Adipocyte (in vitro differentiated cells): ENCODE data around the gene ZNF14.
"Not testable (repeated sequence)": the region's sequence is repeated elsewhere in the genome, so short reads cannot be mapped to it uniquely, and the experiment has no call there.

Experiments used
- DNase-seq: peaks from one replicate; pipeline ENCODE4 v3.0.0-alpha.2; 2015; ENCODE audit warnings: low read depth
- H3K27me3 ChIP-seq: replicated peaks from 2 replicates; pipeline ENCODE4 v1.7.0; 2013; ENCODE audit warnings: mild to moderate bottlenecking, low read length, moderate library complexity; ENCODE audit not compliant: control insufficient read depth, insufficient read depth
- H3K36me3 ChIP-seq: 2 replicates; pipeline ENCODE4 v1.7.0; 2013; ENCODE audit warnings: low read length, mild to moderate bottlenecking, moderate library complexity; ENCODE audit not compliant: control insufficient read depth, insufficient read depth, severe bottlenecking
- H3K4me1 ChIP-seq: 2 replicates; pipeline ENCODE4 v1.7.0; 2013; ENCODE audit warnings: mild to moderate bottlenecking, low read length, moderate library complexity; ENCODE audit not compliant: control insufficient read depth, insufficient read depth
- H3K4me3 ChIP-seq: 2 replicates; pipeline ENCODE4 v1.7.0; 2013; ENCODE audit warnings: mild to moderate bottlenecking, low read length, moderate library complexity
- H3K9ac ChIP-seq: 2 replicates; pipeline ENCODE4 v1.7.0; 2013; ENCODE audit warnings: mild to moderate bottlenecking, low read length, moderate library complexity
- H3K9me3 ChIP-seq: 2 replicates; pipeline ENCODE4 v1.7.0; 2013; ENCODE audit warnings: mild to moderate bottlenecking, low read length, moderate library complexity; ENCODE audit not compliant: control insufficient read depth

ZNF14 gene

DNA sequence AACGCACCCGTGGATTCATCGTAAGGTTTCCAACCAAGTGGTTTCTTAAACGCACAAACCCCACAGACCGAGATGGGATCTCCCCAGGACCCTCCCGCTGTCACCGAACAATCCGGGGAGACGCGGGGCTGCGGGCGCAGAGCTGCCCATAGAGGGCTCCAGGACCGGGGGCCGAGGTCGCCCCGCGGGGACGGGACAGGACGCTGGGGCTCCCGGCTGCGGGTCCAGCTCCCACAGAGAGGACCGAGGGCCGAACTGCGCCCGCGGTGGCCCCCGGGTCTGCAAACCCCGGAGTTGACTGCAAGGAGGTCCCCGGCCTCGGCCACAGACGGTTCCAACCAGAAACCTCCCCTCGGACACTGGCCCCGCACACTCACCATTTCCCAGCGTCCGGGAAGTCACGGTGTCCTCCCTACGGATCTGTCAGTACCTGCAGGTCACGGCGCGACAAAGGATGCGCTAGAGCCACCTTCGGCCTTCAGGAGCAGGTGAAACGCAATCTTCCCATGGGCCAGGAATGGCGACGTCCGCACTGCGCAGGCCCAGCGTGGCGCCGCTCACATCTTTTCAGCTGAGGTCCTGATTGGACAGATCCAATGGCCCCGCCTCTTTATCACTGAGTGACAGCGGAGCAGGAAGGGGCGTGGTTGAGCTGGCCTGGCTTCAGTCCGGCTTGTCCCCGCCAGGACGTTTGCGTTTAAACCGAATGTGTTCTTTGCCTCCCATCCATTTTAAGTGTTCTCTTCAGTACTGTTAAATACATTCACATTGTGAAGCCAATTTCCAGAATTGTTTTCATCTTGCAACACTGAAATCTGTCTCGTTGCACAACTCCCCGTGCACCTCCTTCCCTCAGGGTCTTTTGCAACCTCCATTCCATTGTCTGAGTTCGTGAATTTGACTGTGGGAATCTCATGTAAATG, at the start of gene ZNF14:
ZNF14 (minus strand) TSS at position 534 of the 923 bp plus-strand sequence; CDS start at position 380, 154 bp downstream.
- H3K27me3 ChIP-seq = no peaks in the 10 kb centered on the region
- DNase-seq = peak; percentile 97
- H3K4me3 ChIP-seq = peak within 1 kb of the TSS; percentile 93
- H3K4me1 ChIP-seq = peaks cover 4% of the 10 kb centered on the region
- peak within 1 kb of the TSS; percentile 89 for H3K9ac ChIP-seq
- peaks cover 23% of the 10 kb centered on the region for H3K9me3 ChIP-seq
- peaks cover under 1% of the 10 kb centered on the region for H3K36me3 ChIP-seq

- not testable (repeated sequence) for H3K9me3 ChIP-seq, H3K27me3 ChIP-seq, DNase-seq, H3K4me3 ChIP-seq, H3K9ac ChIP-seq, H3K4me1 ChIP-seq, H3K36me3 ChIP-seq
Observed at GRCh38 chr19:19781791-19782190, 48.9 kb upstream of the ZNF14 start.

DNA sequence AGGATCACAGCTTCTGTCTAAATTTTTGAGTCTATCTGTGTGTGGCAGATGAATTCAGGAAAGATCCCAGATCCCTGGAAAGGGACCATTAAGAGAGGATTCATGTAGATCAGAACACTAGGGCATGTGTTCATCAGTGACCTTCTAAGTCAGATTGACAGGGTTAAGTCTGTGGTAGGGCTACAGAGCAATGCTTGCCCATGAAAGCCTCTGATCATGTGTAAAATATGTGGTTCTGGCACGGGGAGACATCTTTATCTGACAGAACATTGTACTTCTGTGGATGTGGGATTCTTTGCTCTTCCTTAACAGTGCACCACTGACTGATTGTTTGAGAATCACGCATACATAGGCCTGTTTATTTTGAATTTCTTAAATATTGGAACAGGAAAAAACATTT, 45.8 kb upstream of the ZNF14 start:
- no peaks in the 10 kb centered on the region for H3K36me3 ChIP-seq
- no peak overlapping the region for H3K9ac ChIP-seq
- no peak overlapping the region for H3K4me3 ChIP-seq
- no peak for DNase-seq
- peaks cover 12% of the 10 kb centered on the region for H3K4me1 ChIP-seq
- H3K9me3 ChIP-seq = no peaks in the 10 kb centered on the region
- H3K27me3 ChIP-seq = no peaks in the 10 kb centered on the region

DNA sequence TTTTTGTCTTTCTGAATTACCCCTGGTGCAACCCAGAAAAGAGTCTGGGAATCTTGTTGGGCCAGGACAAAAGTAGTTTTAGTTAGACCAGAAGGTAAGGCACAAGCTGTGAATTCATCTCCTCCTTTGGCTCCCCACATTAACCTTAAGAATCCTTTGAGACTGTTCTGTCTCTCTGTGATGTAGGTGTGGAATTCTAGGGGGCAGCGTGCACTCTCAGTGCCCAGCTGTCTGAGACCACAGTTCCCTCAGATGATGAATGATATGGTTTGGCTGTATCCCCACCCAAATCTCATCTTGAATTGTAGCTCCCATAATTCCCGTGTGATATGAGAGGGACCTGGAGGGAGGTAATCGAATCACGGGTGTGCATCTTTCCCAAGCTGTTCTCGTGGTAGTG, 44.8 kb upstream of the ZNF14 start:
- DNase-seq = no peak
- Histone ChIP-seq H3K9me3 (no peaks in the 10 kb centered on the region), H3K9ac (no peak overlapping the region), H3K4me3 (peak overlapping the region; percentile 93), H3K4me1 (peaks cover 12% of the 10 kb centered on the region), H3K27me3 (no peaks in the 10 kb centered on the region), H3K36me3 (no peaks in the 10 kb centered on the region)

- Histone ChIP-seq H3K36me3 (no peaks in the 10 kb centered on the region), H3K9ac (peak overlapping the region; percentile 95), H3K4me3 (peak overlapping the region; percentile 93), H3K27me3 (no peaks in the 10 kb centered on the region), H3K9me3 (no peaks in the 10 kb centered on the region), H3K4me1 (peaks cover 12% of the 10 kb centered on the region)
- peak; percentile 98 for DNase-seq
Observed at GRCh38 chr19:19776206-19777008, 43.5 kb upstream of the ZNF14 start.

- DNase-seq = no peak
- Histone ChIP-seq H3K36me3 (no peaks in the 10 kb centered on the region), H3K27me3 (no peaks in the 10 kb centered on the region), H3K9me3 (no peaks in the 10 kb centered on the region), H3K4me3 (peak overlapping the region; percentile 93), H3K9ac (peak overlapping the region; percentile 95), H3K4me1 (peaks cover 12% of the 10 kb centered on the region)
Observed at GRCh38 chr19:19775891-19776205, 42.9 kb upstream of the ZNF14 start.

DNA sequence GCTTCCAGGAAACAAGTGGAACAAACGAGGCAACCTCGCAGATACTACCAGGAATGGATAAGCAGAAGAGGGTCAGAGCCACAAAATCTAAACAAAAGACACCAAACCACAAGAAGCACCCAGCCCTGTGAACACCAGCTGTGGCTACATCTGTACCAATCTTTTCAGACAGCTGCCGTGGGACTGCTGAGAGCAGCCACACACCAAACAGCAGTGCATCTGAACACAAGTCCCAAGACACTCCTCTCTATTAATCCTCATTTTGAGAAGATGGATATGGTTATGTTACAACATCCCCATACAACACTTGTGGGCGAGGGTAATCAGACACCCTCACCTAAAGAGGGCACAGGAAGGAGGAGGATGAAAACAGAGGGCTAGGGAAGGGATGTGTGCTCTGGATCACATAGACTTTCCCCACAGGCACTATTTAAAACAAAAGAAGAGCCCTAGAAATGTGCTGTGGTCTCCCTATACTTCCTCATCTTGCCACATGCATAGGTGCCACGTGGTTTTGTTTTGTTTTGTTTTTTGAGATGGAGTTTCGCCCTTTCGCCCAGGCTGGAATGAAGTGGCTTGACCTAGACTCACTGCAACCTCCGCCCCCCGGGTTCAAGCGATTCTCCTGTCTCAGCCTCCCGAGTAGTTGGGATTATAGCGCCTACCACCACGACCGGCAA, 41.6 kb upstream of the ZNF14 start:
- DNase-seq = no peak
- Histone ChIP-seq H3K4me1 (peaks cover 12% of the 10 kb centered on the region), H3K36me3 (no peaks in the 10 kb centered on the region), H3K27me3 (no peaks in the 10 kb centered on the region), H3K9me3 (no peaks in the 10 kb centered on the region), H3K4me3 (no peak overlapping the region), H3K9ac (no peak overlapping the region)

- not testable (repeated sequence) for DNase-seq, H3K4me1 ChIP-seq, H3K4me3 ChIP-seq, H3K36me3 ChIP-seq, H3K27me3 ChIP-seq, H3K9me3 ChIP-seq, H3K9ac ChIP-seq
Observed at GRCh38 chr19:19771963-19772362, 39.1 kb upstream of the ZNF14 start.

DNA sequence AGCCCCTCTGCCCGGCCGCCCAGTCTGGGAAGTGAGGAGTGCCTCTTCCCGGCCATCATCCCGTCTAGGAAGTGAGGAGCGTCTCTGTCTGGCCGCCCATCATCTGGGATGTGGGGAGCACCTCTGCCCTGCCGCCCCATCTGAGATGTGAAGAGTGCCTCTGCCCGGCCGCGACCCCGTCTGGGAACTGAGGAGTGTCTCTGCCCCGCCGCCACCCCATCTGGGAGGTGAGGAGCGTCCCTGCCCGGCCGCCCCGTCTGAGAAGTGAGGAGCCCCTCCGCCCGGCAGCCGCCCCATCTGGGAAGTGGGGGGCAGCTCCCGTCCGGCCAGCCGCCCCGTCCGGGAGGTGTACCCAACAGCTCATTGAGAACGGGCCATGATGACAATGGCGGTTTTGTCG, 37.1 kb upstream of the ZNF14 start:
- not testable (repeated sequence) for H3K4me1 ChIP-seq, H3K9me3 ChIP-seq, H3K4me3 ChIP-seq, H3K36me3 ChIP-seq, H3K9ac ChIP-seq, DNase-seq, H3K27me3 ChIP-seq

- Histone ChIP-seq H3K4me1 (no peaks in the 10 kb centered on the region), H3K4me3 (no peak overlapping the region), H3K27me3 (no peaks in the 10 kb centered on the region), H3K9me3 (no peaks in the 10 kb centered on the region), H3K9ac (no peak overlapping the region), H3K36me3 (peaks cover 3% of the 10 kb centered on the region)
- no peak for DNase-seq
Observed at GRCh38 chr19:19758164-19758563, 25.3 kb upstream of the ZNF14 start.

- DNase-seq = no peak
- Histone ChIP-seq H3K4me1 (no peaks in the 10 kb centered on the region), H3K9me3 (no peaks in the 10 kb centered on the region), H3K27me3 (no peaks in the 10 kb centered on the region), H3K4me3 (no peak overlapping the region), H3K36me3 (no peaks in the 10 kb centered on the region), H3K9ac (no peak overlapping the region)
Observed at GRCh38 chr19:19752760-19753403, 20.0 kb upstream of the ZNF14 start.
